ENCODE results near the gene MS4A18.

DNA sequence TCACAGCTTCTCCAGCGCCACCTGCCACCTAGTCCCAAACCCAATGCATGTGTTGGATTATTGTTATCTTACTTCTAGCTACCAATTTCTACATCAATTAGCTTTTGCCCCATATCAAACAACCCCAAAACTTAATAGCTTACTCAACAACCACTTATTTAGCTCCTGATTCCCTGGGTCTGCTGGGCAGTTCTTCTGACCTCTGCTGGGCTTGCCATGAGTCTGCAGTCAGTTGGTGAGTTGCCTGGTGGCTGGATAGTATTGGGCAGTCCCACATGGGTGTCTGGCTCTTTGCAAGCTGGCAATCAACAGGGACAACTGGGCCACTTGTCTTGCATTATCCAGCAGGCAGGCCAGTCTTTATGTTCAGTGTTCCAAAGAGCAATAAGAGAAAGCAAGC lies 18.5 kb downstream of the MS4A18 start:
- no peak for TF ChIP-seq NR2C2 (CRISPR knock-in tag; IDR thresholded peaks at IDR 0.05)
- no peak for TF ChIP-seq ATF1 (CRISPR knock-in tag; IDR thresholded peaks at IDR 0.05)
- TF ChIP-seq, protein P1, sequence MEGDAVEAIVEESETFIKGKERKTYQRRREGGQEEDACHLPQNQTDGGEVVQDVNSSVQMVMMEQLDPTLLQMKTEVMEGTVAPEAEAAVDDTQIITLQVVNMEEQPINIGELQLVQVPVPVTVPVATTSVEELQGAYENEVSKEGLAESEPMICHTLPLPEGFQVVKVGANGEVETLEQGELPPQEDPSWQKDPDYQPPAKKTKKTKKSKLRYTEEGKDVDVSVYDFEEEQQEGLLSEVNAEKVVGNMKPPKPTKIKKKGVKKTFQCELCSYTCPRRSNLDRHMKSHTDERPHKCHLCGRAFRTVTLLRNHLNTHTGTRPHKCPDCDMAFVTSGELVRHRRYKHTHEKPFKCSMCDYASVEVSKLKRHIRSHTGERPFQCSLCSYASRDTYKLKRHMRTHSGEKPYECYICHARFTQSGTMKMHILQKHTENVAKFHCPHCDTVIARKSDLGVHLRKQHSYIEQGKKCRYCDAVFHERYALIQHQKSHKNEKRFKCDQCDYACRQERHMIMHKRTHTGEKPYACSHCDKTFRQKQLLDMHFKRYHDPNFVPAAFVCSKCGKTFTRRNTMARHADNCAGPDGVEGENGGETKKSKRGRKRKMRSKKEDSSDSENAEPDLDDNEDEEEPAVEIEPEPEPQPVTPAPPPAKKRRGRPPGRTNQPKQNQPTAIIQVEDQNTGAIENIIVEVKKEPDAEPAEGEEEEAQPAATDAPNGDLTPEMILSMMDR (IDR thresholded peaks at IDR 0.05): no peak
- TF ChIP-seq ETV6 (CRISPR knock-in tag; IDR thresholded peaks at IDR 0.05): no peak
- TF ChIP-seq ELF4 (CRISPR knock-in tag; IDR thresholded peaks at IDR 0.05; ENCODE audit: low read depth): no peak
- no peak for TF ChIP-seq MAX (CRISPR knock-in tag; IDR thresholded peaks at IDR 0.05)
- TF ChIP-seq, protein P2, sequence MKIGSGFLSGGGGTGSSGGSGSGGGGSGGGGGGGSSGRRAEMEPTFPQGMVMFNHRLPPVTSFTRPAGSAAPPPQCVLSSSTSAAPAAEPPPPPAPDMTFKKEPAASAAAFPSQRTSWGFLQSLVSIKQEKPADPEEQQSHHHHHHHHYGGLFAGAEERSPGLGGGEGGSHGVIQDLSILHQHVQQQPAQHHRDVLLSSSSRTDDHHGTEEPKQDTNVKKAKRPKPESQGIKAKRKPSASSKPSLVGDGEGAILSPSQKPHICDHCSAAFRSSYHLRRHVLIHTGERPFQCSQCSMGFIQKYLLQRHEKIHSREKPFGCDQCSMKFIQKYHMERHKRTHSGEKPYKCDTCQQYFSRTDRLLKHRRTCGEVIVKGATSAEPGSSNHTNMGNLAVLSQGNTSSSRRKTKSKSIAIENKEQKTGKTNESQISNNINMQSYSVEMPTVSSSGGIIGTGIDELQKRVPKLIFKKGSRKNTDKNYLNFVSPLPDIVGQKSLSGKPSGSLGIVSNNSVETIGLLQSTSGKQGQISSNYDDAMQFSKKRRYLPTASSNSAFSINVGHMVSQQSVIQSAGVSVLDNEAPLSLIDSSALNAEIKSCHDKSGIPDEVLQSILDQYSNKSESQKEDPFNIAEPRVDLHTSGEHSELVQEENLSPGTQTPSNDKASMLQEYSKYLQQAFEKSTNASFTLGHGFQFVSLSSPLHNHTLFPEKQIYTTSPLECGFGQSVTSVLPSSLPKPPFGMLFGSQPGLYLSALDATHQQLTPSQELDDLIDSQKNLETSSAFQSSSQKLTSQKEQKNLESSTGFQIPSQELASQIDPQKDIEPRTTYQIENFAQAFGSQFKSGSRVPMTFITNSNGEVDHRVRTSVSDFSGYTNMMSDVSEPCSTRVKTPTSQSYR (CRISPR knock-in tag; IDR thresholded peaks at IDR 0.05): no peak
- no peak for TF ChIP-seq IRF1 (CRISPR knock-in tag; IDR thresholded peaks at IDR 0.05)
- TF ChIP-seq ZNF138 (CRISPR knock-in tag; conservative IDR thresholded peaks at IDR 0.05): no peak
